Right lobe of liver (tissue), 6 donors: ENCODE measurements around the gene ZNF221. TPM values are rescaled to one million over a fixed set of nuclear protein-coding genes. Genes with fewer than 3 reads are reported as not detected.

Source experiments
- ATAC-seq, 4 donors: fragments of 200-7000 bp; cut with Tn5 transposase; one replicate each; pipeline ENCODE4 v1.9.1; 2020; ENCODE audit warnings: mild to moderate bottlenecking in 4 of 4, moderate library complexity in 4 of 4
- DNase-seq, 3 donors: peaks; one replicate each; pipeline ENCODE4 v3.0.0-alpha.2; 2020
- H3K27ac ChIP-seq, 3 donors: fragments of 200-600 bp; one replicate each; pipeline ENCODE4 v1.8.0; 2022
- H3K27me3 ChIP-seq, 2 donors: fragments of 200-600 bp; one replicate each; pipeline ENCODE4 v1.8.0; 2022
- H3K36me3 ChIP-seq, 4 donors: fragments of 200-600 bp; sonication (generic) in 1 of 4; one replicate each; pipeline versions ENCODE4 v1.5.1 to v1.8.0; 2017 to 2022; ENCODE audit warnings: control low read depth in 1 of 4
- H3K4me1 ChIP-seq, 4 donors: fragments of 200-600 bp; sonication (generic) in 1 of 4; one replicate each; pipeline versions ENCODE4 v1.5.1 to v1.8.0; 2017 to 2022; ENCODE audit warnings: control low read depth in 1 of 4
- H3K4me3 ChIP-seq, 3 donors: fragments of 200-600 bp; one replicate each; pipeline ENCODE4 v1.8.0; 2022
- H3K9me3 ChIP-seq, 4 donors: fragments of 200-600 bp; sonication (generic) in 1 of 4; one replicate each; pipeline versions ENCODE4 v1.5.1 to v1.8.0; 2017 to 2022; ENCODE audit warnings: control low read depth in 1 of 4
- CTCF ChIP-seq, 4 donors: fragments of 200-600 bp in 3 of 4; fragments of 450-650 bp in 1 of 4; IDR thresholded peaks; one replicate each; pipeline versions ENCODE4 v1.5.1 to v1.8.0; 2016 to 2022; ENCODE audit warnings: antibody characterized with exemption in 4 of 4, mild to moderate bottlenecking in 2 of 4
- POLR2A ChIP-seq: fragments of 450-650 bp; IDR thresholded peaks from one replicate; pipeline ENCODE4 v1.6.1; 2017; ENCODE audit warnings: antibody characterized with exemption, mild to moderate bottlenecking
- WGBS: methylation state at CpG from one replicate; pipeline ENCODE4 v1.1.6; 2018; ENCODE audit warnings: low coverage, low lambda C conversion rate; ENCODE audit not compliant: insufficient coverage; ENCODE audit errors: missing lambda C conversion rate; 5-methylcytosine and 5-hydroxymethylcytosine counted together
- intact Hi-C, 2 donors: fragments of 100-400 bp; cut with DNase I; formaldehyde crosslinking; loops; one replicate each; pipeline versions ENCODE4 v1.11.2 to v1.14.1; 2022
- small RNA-seq, 2 experiments: library from RNA; depleted of rRNA; stranded (forward); fragments of <200 nt; gene quantifications; one replicate each; pipeline ENCODE3, GENCODE V24; 2016
- total RNA-seq, 6 experiments: library from RNA; depleted of rRNA in 2 of 6; stranded (reverse); fragments of >200 nt in 2 of 6; fragmentation: NEBNext Ultra II Directional in 3 of 6; extraction: Animal tissue kit (Norgen Biotek cat#: 25700) in 3 of 6; gene quantifications; one replicate each; pipeline versions ENCODE4 v1.1.0 to v1.2.4, GENCODE V29; 2016 to 2023
- donor health status: DM: no; HTN: yes; CAD: no.
- donor health status: DM: no; HTN: no; CAD: no.
- donor health status: DM: no; HTN: no; CAD: no.
- donor health status: DM: no; HTN: yes; CAD: no.
- donor health status: DM: no; HTN: yes; CAD: no.

ZNF221 gene
- total RNA-seq, 6 experiments from 2014 or later = 0.50 to 2.9 (median 1.6) TPM

DNA sequence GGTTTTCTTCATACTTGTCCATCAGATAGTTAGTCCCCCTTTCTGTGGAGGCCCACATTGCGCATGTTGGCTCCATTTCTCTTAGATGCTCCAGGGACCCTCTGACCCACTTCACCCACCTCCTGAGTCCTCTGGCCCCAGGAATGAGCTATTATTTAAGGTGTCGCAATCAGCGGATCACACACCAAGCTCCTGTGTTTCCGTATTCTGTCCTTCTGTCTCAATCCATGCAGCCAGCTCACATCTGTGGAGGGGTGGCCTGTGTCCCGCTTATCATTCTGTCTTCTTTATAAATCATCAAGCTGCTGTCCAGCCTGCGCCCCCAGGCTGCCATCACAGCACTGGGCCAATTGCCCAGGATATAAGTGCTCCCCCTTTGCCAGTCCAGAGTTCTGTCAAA lies 56.4 kb downstream of the ZNF221 start:
- no peak for ATAC-seq
- intact Hi-C loops = no loop called here
- Histone ChIP-seq H3K27ac (no peak overlapping the region), H3K4me3 (no peak overlapping the region), H3K4me1 (peaks cover 0 to 8% (median 0%) of the 10 kb centered on the region in 4 donors), H3K27me3 (no peaks in the 10 kb centered on the region), H3K36me3 (peaks cover 0 to 44% (median 26%) of the 10 kb centered on the region in 4 donors), H3K9me3 (peaks cover 0 to 38% (median 8%) of the 10 kb centered on the region in 4 donors)
- no peak for DNase-seq
- WGBS = 100% methylated on average over 5 of the region's 6 CpGs
- TF ChIP-seq POLR2A (no peak), CTCF (IDR thresholded peaks at IDR 0.05) (no peak)

DNA sequence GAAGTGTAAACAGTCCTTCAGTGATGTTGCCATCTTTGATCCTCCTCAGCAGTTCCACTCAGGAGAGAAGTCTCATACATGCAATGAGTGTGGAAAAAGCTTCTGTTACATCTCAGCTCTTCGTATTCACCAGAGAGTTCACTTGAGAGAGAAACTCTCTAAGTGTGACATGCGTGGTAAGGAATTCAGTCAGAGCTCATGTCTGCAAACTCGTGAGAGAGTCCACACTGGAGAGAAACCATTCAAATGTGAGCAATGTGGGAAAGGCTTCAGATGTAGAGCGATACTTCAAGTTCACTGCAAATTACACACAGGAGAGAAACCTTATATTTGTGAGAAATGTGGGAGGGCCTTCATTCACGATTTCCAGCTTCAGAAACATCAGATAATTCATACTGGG lies 59.4 kb downstream of the ZNF221 start:
- Histone ChIP-seq H3K9me3 (peaks cover 0 to 37% (median 9%) of the 10 kb centered on the region in 4 donors), H3K4me1 (no peaks in the 10 kb centered on the region), H3K4me3 (no peak overlapping the region), H3K36me3 (peaks cover 0 to 44% (median 26%) of the 10 kb centered on the region in 4 donors), H3K27ac (no peak overlapping the region), H3K27me3 (no peaks in the 10 kb centered on the region)
- WGBS = 93% methylated on average over 4 of the region's 5 CpGs
- intact Hi-C loops = no loop called here
- TF ChIP-seq CTCF (IDR thresholded peaks at IDR 0.05) (no peak), POLR2A (no peak)
- ATAC-seq (no peak), DNase-seq (no peak)

Small RNAs within 50 kb of the gene (small RNA-seq; reads per million reads assigned to genes)
- gene AC006213.5 = 0 reads per million in 2 experiments

Other genes starting within 250 kb of the ZNF221 start
- gene IRGC, start 235.2 kb upstream of the ZNF221 start, total RNA-seq = not detected
- 10 to 100 TPM in 2 of 6 experiments, 1 to 10 TPM in 4; 6.5 to 13.5 (median 9.8) TPM for gene SMG9, start 196.3 kb upstream of the ZNF221 start, total RNA-seq
- gene KCNN4, start 170.3 kb upstream of the ZNF221 start, total RNA-seq = 1 to 10 TPM in 1 of 6 experiments, under 1 TPM in 4, not detected in 1; 0.18 to 1.4 (median 0.27) TPM
- under 1 TPM in 2 of 6 experiments, not detected in 4; 0.80 to 0.87 TPM for gene LYPD5, start 148.8 kb upstream of the ZNF221 start, total RNA-seq
- 1 to 10 TPM; 1.7 to 4.0 (median 2.2) TPM for gene ZNF283, start 123.9 kb upstream of the ZNF221 start, total RNA-seq
- gene ZNF404, start 67.3 kb upstream of the ZNF221 start, total RNA-seq = 1 to 10 TPM in 1 of 6 experiments, under 1 TPM in 4, not detected in 1; 0.26 to 1.4 (median 0.66) TPM
- 1 to 10 TPM; 2.9 to 5.4 (median 4.7) TPM for gene ZNF45, start 15.9 kb upstream of the ZNF221 start, total RNA-seq
- 1 to 10 TPM; 1.9 to 5.8 (median 3.1) TPM for gene ZNF155, start 33.0 kb downstream of the ZNF221 start, total RNA-seq
- gene ZNF230, start 51.7 kb downstream of the ZNF221 start, total RNA-seq = 1 to 10 TPM; 1.0 to 5.8 (median 1.8) TPM
- gene ZNF222, start 74.2 kb downstream of the ZNF221 start, total RNA-seq = 1 to 10 TPM in 5 of 6 experiments, under 1 TPM in 1; 0.87 to 1.8 (median 1.2) TPM
- gene ZNF223, start 100.8 kb downstream of the ZNF221 start, total RNA-seq = 1 to 10 TPM in 5 of 6 experiments, under 1 TPM in 1; 0.80 to 2.4 (median 1.7) TPM
- gene ZNF284, start 120.9 kb downstream of the ZNF221 start, total RNA-seq = under 1 TPM; 0.35 to 0.68 (median 0.56) TPM
- 10 to 100 TPM in 2 of 6 experiments, 1 to 10 TPM in 4; 6.9 to 13.6 (median 8.0) TPM for gene ZNF224, start 143.1 kb downstream of the ZNF221 start, total RNA-seq
- 1 to 10 TPM in 5 of 6 experiments, under 1 TPM in 1; 0.74 to 2.2 (median 1.8) TPM for gene ZNF225, start 162.2 kb downstream of the ZNF221 start, total RNA-seq
- 1 to 10 TPM; 2.4 to 5.6 (median 3.5) TPM for gene ZNF234, start 190.3 kb downstream of the ZNF221 start, total RNA-seq
- 10 to 100 TPM in 1 of 6 experiments, 1 to 10 TPM in 5; 5.2 to 10.7 (median 8.1) TPM for gene ZNF226, start 213.9 kb downstream of the ZNF221 start, total RNA-seq